IMR-90 (cell line): ENCODE measurements around the gene ANKH. TPM values are rescaled to one million over a fixed set of nuclear protein-coding genes. Genes with fewer than 3 reads are reported as not detected.

Experiments used
- ATAC-seq: fragments of 200-7000 bp; cut with Tn5 transposase; 2 replicates; pipeline ENCODE4 v1.9.1; 2020; ENCODE audit warnings: low read depth, mild to moderate bottlenecking, moderate library complexity
- BruUV-seq: library from RNA; stranded (reverse); fragments of 400-500 nt; replicated peaks from 2 replicates; lab custom pipeline; 2021; lab: Mats Ljungman, UMichigan
- CTCF ChIA-PET: fragments of 300-600 bp; formaldehyde crosslinking; extraction: SDS; loops from one replicate; lab custom pipeline; 2021; ENCODE audit warnings: antibody characterized with exemption; lab: Yijun Ruan, JAX
- POLR2A ChIA-PET: fragments of 300-600 bp; sonication (Branson Sonifier 250); formaldehyde crosslinking; loops from one replicate; lab custom pipeline; 2022; ENCODE audit warnings: antibody characterized with exemption; ENCODE audit not compliant: unreplicated experiment; lab: Charles Lee
- DNase-seq: peaks from one replicate; pipeline ENCODE4 v3.0.0; 2013
- H2AFZ ChIP-seq: replicated peaks from 2 replicates; pipeline ENCODE3; 2013; ENCODE audit warnings: low read length, mild to moderate bottlenecking; ENCODE audit not compliant: poor library complexity
- H2AK5ac ChIP-seq: 2 replicates; pipeline ENCODE4 v1.6.1; 2013; ENCODE audit warnings: low read depth, low read length, inconsistent platforms
- H2AK9ac ChIP-seq: replicated peaks from 2 replicates; pipeline ENCODE3; 2013; ENCODE audit warnings: mild to moderate bottlenecking, low read depth, low read length, moderate library complexity; ENCODE audit not compliant: poor library complexity
- H2BK120ac ChIP-seq: 2 replicates; pipeline ENCODE4 v1.6.1; 2013; ENCODE audit warnings: low read depth, low read length, inconsistent platforms
- H2BK15ac ChIP-seq: 3 replicates; pipeline ENCODE4 v1.6.1; 2013; ENCODE audit warnings: low read depth, low read length, inconsistent platforms
- H2BK20ac ChIP-seq: 2 replicates; pipeline ENCODE4 v1.6.1; 2013; ENCODE audit warnings: low read depth, mild to moderate bottlenecking, inconsistent platforms, low read length, moderate library complexity
- H2BK5ac ChIP-seq: 2 replicates; pipeline ENCODE4 v1.6.1; 2013; ENCODE audit warnings: mild to moderate bottlenecking, low read depth, low read length, inconsistent platforms; ENCODE audit not compliant: poor library complexity, severe bottlenecking
- H3K14ac ChIP-seq: replicated peaks from 2 replicates; pipeline ENCODE4 v1.6.1; 2013; ENCODE audit warnings: low read depth, low read length, inconsistent platforms
- H3K18ac ChIP-seq: 2 replicates; pipeline ENCODE4 v1.6.1; 2013; ENCODE audit warnings: low read depth, low read length, control low read depth
- H3K23ac ChIP-seq: 2 replicates; pipeline ENCODE4 v1.6.1; 2013; ENCODE audit warnings: low read depth, low read length, inconsistent platforms
- H3K27ac ChIP-seq: 2 replicates; pipeline ENCODE4 v1.5.1; 2013; ENCODE audit warnings: mild to moderate bottlenecking, control low read depth, low read length; ENCODE audit not compliant: insufficient read depth
- H3K27me3 ChIP-seq: 2 replicates; pipeline ENCODE4 v1.6.1; 2013; ENCODE audit warnings: low read length; ENCODE audit not compliant: control insufficient read depth, insufficient read depth
- H3K36me3 ChIP-seq: 2 replicates; pipeline ENCODE4 v1.6.1; 2013; ENCODE audit warnings: low read length, mixed read lengths; ENCODE audit not compliant: control insufficient read depth, insufficient read depth
- H3K4ac ChIP-seq: 2 replicates; pipeline ENCODE4 v1.6.1; 2013; ENCODE audit warnings: low read depth, low read length, inconsistent platforms
- H3K4me1 ChIP-seq: 2 replicates; pipeline ENCODE4 v1.6.1; 2013; ENCODE audit warnings: low read length, mixed read lengths; ENCODE audit not compliant: control insufficient read depth, insufficient read depth
- H3K4me2 ChIP-seq: 2 replicates; pipeline ENCODE4 v1.6.1; 2013; ENCODE audit warnings: low read depth, mild to moderate bottlenecking, control low read depth, low read length, moderate library complexity
- H3K4me3 ChIP-seq: 2 replicates; pipeline ENCODE4 v1.5.1; 2013; ENCODE audit warnings: low read depth, mild to moderate bottlenecking, control low read depth, low read length, moderate library complexity; ENCODE audit not compliant: insufficient read depth
- H3K56ac ChIP-seq: 2 replicates; pipeline ENCODE4 v1.6.1; 2013; ENCODE audit warnings: low read length, inconsistent platforms; ENCODE audit not compliant: insufficient read depth; ENCODE audit errors: extremely low read depth
- H3K79me1 ChIP-seq, 2 experiments: 2 replicates each; pipeline ENCODE4 v1.6.1; 2013; ENCODE audit warnings: low read length in 2 of 2, inconsistent platforms in 1 of 2, low read depth in 1 of 2
- H3K9ac ChIP-seq: 2 replicates; pipeline ENCODE4 v1.6.1; 2013; ENCODE audit warnings: low read depth, low read length, control low read depth
- H3K9me1 ChIP-seq: 2 replicates; pipeline ENCODE4 v1.6.1; 2013; ENCODE audit warnings: low read length, inconsistent platforms; ENCODE audit not compliant: insufficient read depth
- H3K9me3 ChIP-seq: 2 replicates; pipeline ENCODE4 v1.6.1; 2013; ENCODE audit warnings: low read length; ENCODE audit not compliant: control insufficient read depth, insufficient read depth
- H4K20me1 ChIP-seq: 2 replicates; pipeline ENCODE4 v1.6.1; 2013; ENCODE audit warnings: low read length, inconsistent platforms; ENCODE audit not compliant: insufficient read depth
- H4K5ac ChIP-seq: 2 replicates; pipeline ENCODE4 v1.6.1; 2013; ENCODE audit warnings: mild to moderate bottlenecking, low read depth, low read length, control low read depth
- H4K8ac ChIP-seq, 2 experiments: 2 replicates each; pipeline ENCODE4 v1.6.1; 2013; ENCODE audit warnings: low read depth in 2 of 2, low read length in 2 of 2, control low read depth in 1 of 2, inconsistent platforms in 1 of 2
- H4K91ac ChIP-seq: 2 replicates; pipeline ENCODE4 v1.6.1; 2013; ENCODE audit warnings: low read depth, low read length, inconsistent platforms; ENCODE audit not compliant: insufficient read depth
- RFX5 ChIP-seq: IDR thresholded peaks from 2 replicates; pipeline ENCODE4 v1.8.0; 2012; ENCODE audit warnings: low read depth, mild to moderate bottlenecking, low read length, moderate library complexity
- SMC3 ChIP-seq: fragments of 150-350 bp; IDR thresholded peaks from 2 replicates; pipeline ENCODE4 v1.6.1; 2016; ENCODE audit warnings: low read depth, mild to moderate bottlenecking, antibody characterized with exemption, low read length, moderate library complexity
- WGBS, 2 experiments: methylation state at CpG; one replicate each; pipeline versions ENCODE4 v1.1.5 to v1.1.7; 2013; ENCODE audit warnings: missing lambda C conversion rate in 2 of 2; ENCODE audit not compliant: insufficient read length in 1 of 2; ENCODE audit errors: extremely low coverage in 2 of 2; 5-methylcytosine and 5-hydroxymethylcytosine counted together
- dilution Hi-C: fragments of 300-500 bp; cut with HindIII; formaldehyde crosslinking; loops from one replicate; pipeline ENCODE4 v1.14.3; 2018; ENCODE audit warnings: low sequenced_read_pairs; ENCODE audit not compliant: unreplicated experiment
- in situ Hi-C: fragments of 300-500 bp; cut with MboI; formaldehyde crosslinking; loops from 3 replicates; pipeline ENCODE4 v1.14.3; 2019; ENCODE audit warnings: low sequenced_read_pairs, inconsistent platforms, mixed read lengths
- intact Hi-C: fragments of 100-400 bp; cut with micrococcal nuclease; formaldehyde crosslinking; loops from 2 replicates; pipeline ENCODE4 v1.10.0; 2022
- polyA plus RNA-seq, 3 experiments: library from polyadenylated mRNA; depleted of rRNA; stranded (reverse); fragments of >200 nt; gene quantifications; 2 replicates each; pipeline ENCODE4 v1.2.3, GENCODE V29; 2012; ENCODE audit warnings: low replicate concordance in 1 of 3
- total RNA-seq: library from RNA; depleted of rRNA; stranded (reverse); fragments of >200 nt; gene quantifications from 2 replicates; pipeline ENCODE4 v1.2.3, GENCODE V29; 2012

Gene ANKH
- total and polyA plus RNA-seq, 2 of the 4 experiments (the other 2 are of a cell fraction) = 5.2 to 17.2 TPM

GRCh38 chr5:14669975-14670374, 201.6 kb downstream of the ANKH start:
- POLR2A ChIA-PET = no interaction called here
- H4K20me1 ChIP-seq = peaks cover 68% of the 10 kb centered on the region

More at GRCh38 chr5:14669975-14670374, 201.6 kb downstream of the ANKH start:
- no peak overlapping the region for H2BK20ac ChIP-seq
- H3K36me3 ChIP-seq = peaks cover 4% of the 10 kb centered on the region
- no peak overlapping the region for H4K8ac ChIP-seq
- no peaks in the 10 kb centered on the region for H3K9me3 ChIP-seq
- H3K18ac ChIP-seq = no peak overlapping the region
- CTCF ChIA-PET = no interaction called here
- no peaks in the 10 kb centered on the region for H3K27me3 ChIP-seq
- BruUV-seq = no TSS peak
- H3K4ac ChIP-seq = no peak overlapping the region
- in situ Hi-C loops (loop anchor here (25.0 kb wide), 2 partner anchors 558 to 683 kb away; no protein-coding TSS in a partner anchor), dilution Hi-C loops (no loop called here), intact Hi-C loops (no loop called here)
- H3K9ac ChIP-seq = no peak overlapping the region
- peaks cover 15% of the 10 kb centered on the region for H3K4me1 ChIP-seq
- H3K27ac ChIP-seq = no peak overlapping the region
- H2AFZ ChIP-seq = no peak overlapping the region
- no peak overlapping the region for H4K5ac ChIP-seq
- no peak for TF ChIP-seq SMC3
- no peak for TF ChIP-seq RFX5
- H2BK5ac ChIP-seq = no peak overlapping the region
- DNase-seq = peak; percentile 25
- no peak overlapping the region for H3K23ac ChIP-seq
- no peak overlapping the region for H2AK5ac ChIP-seq
- no peak overlapping the region for H3K56ac ChIP-seq
- no peak for ATAC-seq
- no peak overlapping the region for H2BK15ac ChIP-seq
- 100% methylated on average over 1 of the region's 1 CpG; no CpG with 5 or more reads in 1 of the 2 experiments for WGBS, 2 experiments
- no peak overlapping the region for H3K4me3 ChIP-seq
- H3K9me1 ChIP-seq = peaks cover 23% of the 10 kb centered on the region; the same call in 1 of the 2 replicates
- no peak overlapping the region for H2BK120ac ChIP-seq
- no peak overlapping the region for H3K14ac ChIP-seq
- H3K4me2 ChIP-seq = no peak overlapping the region
- H4K91ac ChIP-seq = no peak overlapping the region
- H2AK9ac ChIP-seq = no peak overlapping the region
- H3K79me1 ChIP-seq = peaks cover 39 to 81% of the 10 kb centered on the region in 2 experiments
